HG02759 (cell line): Measurements from ENCODE around the gene SLFN14.
"Not testable (repeated sequence)": the region's sequence is repeated elsewhere in the genome, so short reads cannot be mapped to it uniquely, and the experiment has no call there.

Source experiments
- ATAC-seq: cut with Tn5 transposase; IDR thresholded peaks from one replicate; pipeline ENCODE4 v1.9.1; 2021; ENCODE audit warnings: mild to moderate bottlenecking, moderate library complexity; ENCODE audit not compliant: unreplicated experiment

SLFN14 gene

DNA sequence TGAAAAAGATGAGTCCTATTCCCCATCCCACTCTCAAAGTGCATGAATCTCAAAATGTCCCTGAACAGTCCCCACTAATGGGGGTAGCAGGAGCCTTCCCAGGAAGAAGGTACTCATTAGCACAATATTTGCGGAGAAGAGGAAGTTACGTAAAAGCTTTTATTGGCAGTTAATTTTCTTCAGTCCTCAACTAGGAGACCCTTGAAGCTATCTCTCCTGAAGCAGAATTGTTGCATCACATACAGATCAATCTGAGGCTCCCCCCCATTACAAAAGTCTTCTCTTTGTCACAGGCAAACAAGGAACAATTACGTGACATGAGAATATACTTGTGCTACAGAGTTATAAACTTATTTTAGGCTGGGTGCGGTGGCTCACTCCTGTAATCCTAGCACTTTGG, 37.3 kb downstream of the SLFN14 start:
- no peak for ATAC-seq

DNA sequence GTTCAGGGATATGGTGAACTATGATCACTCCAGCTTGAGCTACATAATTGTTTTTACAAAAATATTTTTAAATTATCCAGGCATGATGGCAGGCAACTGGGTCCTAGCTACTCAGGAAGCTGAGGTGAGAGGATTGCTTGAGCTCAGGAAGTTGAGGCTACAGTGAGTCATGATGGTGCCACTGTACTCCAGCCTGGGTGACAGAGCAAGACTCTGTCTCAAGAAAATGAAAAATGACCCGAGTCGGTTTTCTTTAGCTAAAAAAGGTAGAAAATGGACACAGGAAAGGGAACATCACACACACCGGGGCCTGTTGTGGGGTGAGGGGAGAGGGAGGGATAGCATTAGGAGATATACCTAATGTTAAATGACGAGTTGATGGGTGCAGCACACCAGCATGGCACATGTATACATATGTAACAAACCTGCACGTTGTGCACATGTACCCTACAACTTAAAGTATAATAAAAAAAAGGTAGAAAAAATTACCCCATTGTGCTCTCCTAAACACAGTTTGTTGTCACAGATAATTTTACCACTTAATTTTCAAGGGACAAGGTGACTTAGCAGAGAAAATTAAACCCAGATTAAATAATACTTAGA, 38.9 kb downstream of the SLFN14 start:
- not testable (repeated sequence) for ATAC-seq

DNA sequence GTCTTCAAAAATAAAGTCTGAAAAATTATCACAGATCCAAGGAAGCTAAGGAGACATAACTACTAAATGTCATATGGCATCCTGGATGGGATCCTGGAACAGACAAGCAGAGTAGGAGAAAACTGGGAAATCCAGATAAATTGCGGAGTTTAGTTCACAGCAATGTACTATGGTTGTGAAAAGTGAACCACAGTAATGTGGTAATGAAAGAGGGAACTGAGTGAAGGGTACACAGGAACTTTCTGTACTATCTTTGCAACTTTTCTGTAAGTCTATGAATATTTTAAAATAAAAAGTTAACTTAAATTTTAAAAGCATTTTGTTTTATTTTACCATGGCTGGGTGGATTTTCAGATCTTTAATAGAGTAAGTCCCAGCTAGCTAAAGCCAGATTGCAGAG, 39.5 kb downstream of the SLFN14 start:
- ATAC-seq = no peak

DNA sequence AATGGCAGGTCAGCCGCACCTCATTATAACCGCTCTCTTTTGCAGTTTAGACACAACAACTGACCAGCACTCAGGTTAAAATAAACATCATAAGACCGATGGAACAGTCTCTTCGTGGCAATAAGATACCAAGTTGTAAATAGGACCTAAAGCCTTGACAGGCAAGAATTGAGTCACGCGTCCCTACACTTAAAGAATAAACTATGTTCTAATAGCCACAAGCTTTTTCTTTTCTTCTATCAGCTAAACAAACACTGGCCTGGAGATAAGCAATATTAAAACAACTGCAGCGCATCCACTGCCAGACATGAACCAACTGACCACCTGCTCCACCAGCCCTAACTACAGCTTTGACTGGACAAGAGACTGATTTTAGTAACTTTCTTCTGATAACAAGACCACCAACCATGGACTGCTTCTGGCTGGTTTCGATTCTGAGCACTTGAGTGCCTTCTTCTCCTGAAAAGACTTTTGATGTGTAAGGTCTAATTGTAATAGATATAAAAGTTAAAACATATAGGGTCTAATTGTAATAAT, 40.6 kb downstream of the SLFN14 start:
- no peak for ATAC-seq

DNA sequence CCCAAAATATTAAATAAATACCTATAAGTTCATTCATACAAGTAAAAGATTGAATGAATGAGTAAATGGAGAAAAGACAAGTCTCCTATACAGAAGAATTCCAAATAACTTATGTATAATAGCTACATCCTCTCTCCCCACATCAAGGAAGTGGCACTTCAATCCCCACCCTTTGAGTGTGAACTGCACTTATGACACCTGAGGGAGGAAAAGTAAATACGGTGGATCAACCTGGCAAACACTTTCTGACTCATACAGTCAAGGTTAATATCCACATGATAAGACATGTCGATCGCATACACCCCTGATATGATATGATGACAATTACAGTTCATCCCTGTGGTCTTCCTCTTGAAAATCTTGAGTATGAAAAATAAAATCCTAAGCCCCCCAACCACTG, 41.2 kb downstream of the SLFN14 start:
- ATAC-seq = no peak

DNA sequence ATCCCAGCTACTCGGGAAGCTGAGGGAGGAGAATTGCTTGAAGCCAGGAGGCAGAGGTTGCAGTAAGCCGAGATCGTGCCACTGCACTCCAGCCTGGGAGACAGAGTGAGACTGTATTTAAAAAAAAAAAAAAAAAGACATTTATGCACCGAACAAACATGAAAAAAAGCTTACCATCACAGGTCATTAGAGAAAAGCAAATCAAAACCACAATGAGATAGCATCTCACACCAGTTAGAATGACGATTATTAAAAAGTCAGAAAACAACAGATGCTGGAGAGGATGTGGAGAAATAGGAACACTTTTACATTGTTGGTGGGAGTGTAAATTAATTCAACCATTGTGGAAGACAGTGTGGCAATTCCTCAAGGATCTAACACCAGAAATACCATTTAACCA, 42.2 kb downstream of the SLFN14 start:
- ATAC-seq = not testable (repeated sequence)

DNA sequence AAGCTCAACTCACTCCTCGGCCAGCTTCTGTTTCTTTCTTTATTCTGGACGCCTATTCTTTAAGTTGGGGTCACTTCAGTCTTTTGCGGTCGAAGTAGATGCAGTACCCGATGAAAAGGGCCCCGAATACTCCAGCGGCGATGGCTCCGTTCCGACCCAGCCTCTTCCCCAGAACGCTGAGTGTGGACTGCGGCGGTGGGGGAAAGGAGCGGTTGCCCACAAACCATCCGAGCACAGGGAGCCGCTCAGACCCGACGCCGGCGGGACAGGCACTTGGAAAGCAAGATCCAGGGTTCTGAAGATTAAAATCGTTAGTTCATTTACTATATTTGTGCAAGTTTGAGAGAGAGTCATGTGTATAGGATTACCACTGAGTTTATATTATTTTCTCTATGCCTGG, 45.6 kb downstream of the SLFN14 start:
- ATAC-seq = no peak

DNA sequence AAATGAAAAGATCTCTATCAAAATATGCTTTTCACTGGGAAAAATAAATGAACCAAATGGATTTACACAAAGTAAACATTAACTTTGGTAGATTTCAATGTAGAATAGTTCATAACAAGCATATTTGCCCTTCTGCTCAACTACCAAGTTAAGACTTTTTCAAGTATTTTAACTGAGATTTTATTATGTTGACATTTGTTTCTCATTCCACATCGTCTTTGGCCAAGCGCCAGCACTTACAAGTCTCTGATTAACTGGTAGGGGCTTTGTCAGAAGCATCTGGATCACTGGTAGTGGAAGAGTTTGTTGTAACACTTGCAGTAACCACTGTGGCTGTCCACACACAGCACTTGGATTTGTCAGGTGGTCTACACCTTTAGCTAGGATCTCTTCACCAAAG, 46.1 kb downstream of the SLFN14 start:
- ATAC-seq = no peak
